ENCODE measurements around the gene CDK7.

The CDK7 gene

DNA sequence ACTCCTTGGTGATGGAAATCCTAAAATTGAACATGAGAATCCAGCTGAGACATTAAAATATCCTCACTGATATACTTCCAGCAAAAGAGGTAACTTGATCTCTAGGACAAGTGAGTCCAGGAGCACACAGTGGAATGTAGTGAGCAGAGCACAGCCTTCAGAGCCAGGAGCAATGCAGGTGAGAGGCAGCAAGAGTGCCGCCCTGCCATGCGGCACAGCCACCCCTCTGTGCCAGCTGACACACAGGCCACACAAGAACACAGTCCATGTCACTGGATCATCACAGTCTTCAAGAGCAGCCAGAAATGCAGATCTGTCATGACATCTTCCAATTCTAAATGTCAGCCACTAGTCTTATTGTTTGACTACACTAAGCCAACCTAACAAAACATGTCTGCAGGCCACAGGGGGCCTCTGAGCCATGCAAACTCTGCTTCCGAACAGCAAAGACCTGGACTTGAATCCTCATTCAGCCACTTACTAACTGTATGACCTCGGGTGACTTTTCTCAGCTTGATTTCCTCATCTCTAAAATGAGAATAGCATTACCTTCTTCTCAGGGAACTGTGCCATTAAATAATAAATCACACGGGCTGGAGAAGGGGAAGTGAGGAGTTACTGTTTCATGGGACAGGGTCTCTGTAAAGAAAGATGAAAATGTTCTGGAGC is 50.9 kb downstream of the CDK7 start:
- Mint-ChIP-seq H3K27me3 (no peaks in the 10 kb centered on the region), H3K4me1 (ENCODE audit: low read depth in 2 of 2) (no peaks in the 10 kb centered on the region), H3K36me3 (ENCODE audit: insufficient read depth) (peaks cover 10% of the 10 kb centered on the region), H3K9me3 (no peaks in the 10 kb centered on the region), H3K4me3 (no peak overlapping the region), H3K27ac (no peak overlapping the region)
- DNase-seq = no peak
- ATAC-seq (replicated peaks) = no peak

DNA sequence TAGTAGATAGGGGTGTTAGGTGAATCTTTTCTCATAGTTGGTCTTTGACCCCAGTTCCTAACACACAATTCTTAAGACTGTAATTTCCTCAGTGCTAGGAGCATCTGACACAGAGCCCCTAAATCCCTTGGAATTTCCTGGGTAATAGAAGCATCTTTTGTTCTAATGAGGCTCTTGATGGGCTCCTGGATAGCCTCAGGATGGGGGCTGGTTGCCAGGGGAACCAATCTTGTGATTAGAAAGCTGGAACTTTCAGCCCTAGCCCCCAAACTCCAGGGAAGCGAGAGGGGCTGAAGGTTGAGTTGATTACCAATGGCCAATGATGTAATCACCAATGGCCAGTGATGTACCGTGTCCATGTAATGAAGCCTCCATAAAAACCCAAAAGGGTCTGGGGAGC is 53.4 kb downstream of the CDK7 start:
- Mint-ChIP-seq H3K9me3 (no peaks in the 10 kb centered on the region), H3K27ac (no peak overlapping the region), H3K36me3 (ENCODE audit: insufficient read depth) (peaks cover 6% of the 10 kb centered on the region), H3K4me1 (ENCODE audit: low read depth in 2 of 2) (no peaks in the 10 kb centered on the region), H3K27me3 (no peaks in the 10 kb centered on the region), H3K4me3 (no peak overlapping the region)
- DNase-seq = no peak
- no peak for ATAC-seq (replicated peaks)

DNA sequence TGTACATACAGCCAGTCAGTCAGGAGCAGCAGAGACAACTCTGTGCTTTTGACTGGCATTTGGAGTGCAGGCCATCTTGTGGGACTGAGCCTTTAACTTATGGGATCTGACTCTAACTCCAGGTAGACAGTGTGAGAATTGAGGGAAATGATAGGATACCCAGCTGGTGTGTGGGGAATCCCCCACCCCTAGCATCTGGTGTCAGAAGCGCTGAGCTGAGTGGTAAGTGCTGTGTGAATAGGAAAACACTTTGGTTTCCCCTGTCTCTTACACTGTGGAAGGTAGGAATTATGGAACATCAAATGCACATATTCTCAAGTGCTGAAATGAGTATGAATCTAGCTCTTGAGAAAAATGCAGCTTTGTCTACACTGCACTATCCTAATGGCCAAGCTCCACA is 54.0 kb downstream of the CDK7 start:
- DNase-seq = no peak
- Mint-ChIP-seq H3K27me3 (no peaks in the 10 kb centered on the region), H3K36me3 (ENCODE audit: insufficient read depth) (peaks cover 5% of the 10 kb centered on the region), H3K27ac (no peak overlapping the region), H3K4me3 (no peak overlapping the region), H3K9me3 (no peaks in the 10 kb centered on the region), H3K4me1 (ENCODE audit: low read depth in 2 of 2) (no peaks in the 10 kb centered on the region)
- ATAC-seq (replicated peaks) = no peak

DNA sequence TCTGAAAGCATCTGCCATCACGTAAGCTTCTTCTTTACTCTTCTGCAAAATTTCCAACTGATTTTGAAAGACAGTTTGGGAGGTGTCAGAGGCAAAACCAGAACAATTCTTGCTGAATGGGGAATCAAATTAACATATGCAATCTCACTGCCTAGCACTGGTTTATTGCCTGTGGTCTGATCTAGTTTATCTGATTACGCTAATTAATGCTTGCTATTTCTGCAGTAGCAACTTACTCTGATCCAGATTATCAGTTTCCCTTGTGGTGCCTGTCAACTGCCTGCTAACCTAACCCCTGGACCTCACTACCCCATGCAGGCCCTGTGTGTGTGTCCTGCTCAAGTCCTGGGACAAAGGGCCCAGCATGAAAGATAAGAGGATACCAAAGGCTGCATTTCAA is 57.6 kb downstream of the CDK7 start:
- H3K9me3 Mint-ChIP-seq = no peaks in the 10 kb centered on the region
- no peak for DNase-seq
- no peaks in the 10 kb centered on the region for H3K4me1 Mint-ChIP-seq (ENCODE audit: low read depth in 2 of 2)
- no peak overlapping the region for H3K27ac Mint-ChIP-seq
- peaks cover 5% of the 10 kb centered on the region for H3K36me3 Mint-ChIP-seq (ENCODE audit: insufficient read depth)
- H3K4me3 Mint-ChIP-seq = no peak overlapping the region
- no peaks in the 10 kb centered on the region for H3K27me3 Mint-ChIP-seq
- ATAC-seq (replicated peaks) = no peak

DNA sequence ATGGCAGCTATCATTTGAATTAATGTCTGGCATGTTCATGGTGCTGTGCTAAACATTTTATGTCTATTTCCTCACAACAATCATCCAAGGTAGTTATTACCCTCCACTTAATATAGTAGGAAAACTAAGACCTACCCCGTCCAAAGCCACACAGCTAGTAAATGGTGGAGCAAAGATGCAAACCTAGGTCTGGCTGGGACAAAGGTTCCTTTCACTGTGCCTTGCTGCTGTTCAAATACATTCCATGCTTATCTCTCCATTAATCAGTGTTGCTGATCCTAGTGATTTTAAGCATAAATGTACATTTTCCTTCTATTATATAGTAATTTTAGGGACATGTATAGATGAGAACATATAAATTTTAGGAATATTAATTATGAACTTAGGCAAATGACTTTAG is 59.2 kb downstream of the CDK7 start:
- Mint-ChIP-seq H3K27ac (no peak overlapping the region), H3K27me3 (no peaks in the 10 kb centered on the region), H3K9me3 (no peaks in the 10 kb centered on the region), H3K4me1 (ENCODE audit: low read depth in 2 of 2) (no peaks in the 10 kb centered on the region), H3K4me3 (no peak overlapping the region), H3K36me3 (ENCODE audit: insufficient read depth) (peaks cover 8% of the 10 kb centered on the region)
- DNase-seq (no peak), ATAC-seq (replicated peaks) (no peak)

DNA sequence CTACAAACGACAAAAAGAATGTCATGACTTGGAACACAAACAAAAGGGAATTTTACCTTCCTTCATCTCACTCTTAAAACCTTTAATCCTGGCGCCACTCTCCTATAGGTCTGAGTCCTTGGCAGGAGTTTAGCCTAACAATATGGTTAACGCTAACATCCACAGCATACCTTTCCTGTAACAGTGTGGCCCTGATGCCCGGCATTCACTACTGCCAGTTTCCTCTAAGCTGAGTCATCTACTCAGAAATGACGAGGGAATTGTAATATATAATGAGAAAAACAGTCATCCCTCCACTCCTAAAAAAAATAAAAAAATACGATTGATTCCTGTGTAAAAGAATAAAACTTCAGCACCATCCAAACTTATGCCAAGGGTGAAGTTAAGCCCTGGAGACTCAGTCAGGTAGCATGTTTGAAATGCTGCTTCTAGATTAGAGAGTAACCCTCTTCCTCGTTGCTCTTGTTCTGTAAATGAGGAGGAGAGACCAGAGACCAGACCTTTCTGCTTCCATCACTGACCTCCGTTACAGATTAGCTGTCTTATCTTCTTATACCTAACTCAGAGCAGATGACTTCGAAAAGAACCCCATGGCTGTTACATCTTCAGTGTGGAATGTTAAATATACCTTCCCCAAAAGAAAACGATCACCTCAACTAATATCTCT is 60.5 kb downstream of the CDK7 start:
- Mint-ChIP-seq H3K27ac (no peak overlapping the region), H3K27me3 (no peaks in the 10 kb centered on the region), H3K4me1 (ENCODE audit: low read depth in 2 of 2) (no peaks in the 10 kb centered on the region), H3K4me3 (no peak overlapping the region), H3K36me3 (ENCODE audit: insufficient read depth) (peaks cover 8% of the 10 kb centered on the region), H3K9me3 (no peaks in the 10 kb centered on the region)
- ATAC-seq (replicated peaks) = no peak
- no peak for DNase-seq

DNA sequence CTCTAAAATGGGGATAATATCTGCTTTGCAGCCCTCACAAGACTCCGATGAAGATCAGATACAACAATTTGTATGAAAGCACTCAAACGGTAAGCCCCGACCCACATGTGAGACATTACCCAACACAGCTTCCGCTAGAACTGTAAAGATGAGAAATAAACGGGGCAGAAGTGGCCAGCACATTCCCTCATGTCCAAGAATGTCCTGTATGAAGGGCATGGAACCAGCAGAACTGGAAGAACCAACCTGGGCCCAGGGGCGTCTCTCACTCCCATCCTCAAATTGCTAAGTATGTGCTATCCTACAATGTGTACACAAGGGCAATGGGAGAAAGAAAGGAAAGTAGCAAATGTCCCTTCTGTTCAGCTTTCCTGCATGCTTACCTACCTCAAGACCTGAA is 64.9 kb downstream of the CDK7 start:
- no peaks in the 10 kb centered on the region for H3K9me3 Mint-ChIP-seq
- H3K27ac Mint-ChIP-seq = no peak overlapping the region
- ATAC-seq (replicated peaks) (no peak), DNase-seq (no peak)
- H3K4me3 Mint-ChIP-seq = no peak overlapping the region
- H3K36me3 Mint-ChIP-seq (ENCODE audit: insufficient read depth) = peaks cover 11% of the 10 kb centered on the region
- no peaks in the 10 kb centered on the region for H3K4me1 Mint-ChIP-seq (ENCODE audit: low read depth in 2 of 2)
- no peaks in the 10 kb centered on the region for H3K27me3 Mint-ChIP-seq

DNA sequence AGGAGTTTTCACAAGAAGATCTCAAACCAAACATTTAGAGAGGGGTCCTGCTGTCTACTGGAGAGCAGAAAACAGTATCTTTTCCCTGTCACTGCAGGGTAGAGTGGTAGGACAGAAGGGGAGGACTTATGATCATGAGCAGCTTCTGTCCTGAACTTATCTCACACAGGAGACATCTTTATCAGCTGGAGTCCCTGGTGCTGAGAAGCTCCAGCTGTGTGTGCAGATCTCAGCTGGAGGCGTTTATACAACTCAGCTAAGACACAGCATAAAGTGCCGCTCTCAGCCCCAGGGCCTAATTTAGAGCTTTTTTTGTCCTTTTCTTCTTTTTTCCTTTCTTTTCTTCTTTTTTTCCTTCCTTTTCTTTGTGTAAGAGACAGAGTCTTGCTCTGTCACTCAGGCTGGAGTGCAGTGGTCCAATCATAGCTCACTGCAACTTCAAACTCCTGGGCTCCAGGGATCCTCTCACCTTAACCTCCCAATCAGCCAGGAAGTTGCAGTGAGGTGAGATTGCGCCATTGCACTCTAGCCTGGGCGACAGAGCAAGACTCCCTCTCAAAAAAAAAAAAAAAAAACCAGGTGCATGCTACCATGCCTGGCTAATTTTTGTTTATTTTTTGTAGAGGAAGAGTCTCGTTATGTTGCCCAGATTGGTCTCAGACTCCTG is 66.0 kb downstream of the CDK7 start:
- Mint-ChIP-seq H3K36me3 (ENCODE audit: insufficient read depth) (peaks cover 11% of the 10 kb centered on the region), H3K27me3 (no peaks in the 10 kb centered on the region), H3K9me3 (no peaks in the 10 kb centered on the region), H3K4me3 (no peak overlapping the region), H3K4me1 (ENCODE audit: low read depth in 2 of 2) (no peaks in the 10 kb centered on the region), H3K27ac (no peak overlapping the region)
- ATAC-seq (replicated peaks) (no peak), DNase-seq (no peak)

DNA sequence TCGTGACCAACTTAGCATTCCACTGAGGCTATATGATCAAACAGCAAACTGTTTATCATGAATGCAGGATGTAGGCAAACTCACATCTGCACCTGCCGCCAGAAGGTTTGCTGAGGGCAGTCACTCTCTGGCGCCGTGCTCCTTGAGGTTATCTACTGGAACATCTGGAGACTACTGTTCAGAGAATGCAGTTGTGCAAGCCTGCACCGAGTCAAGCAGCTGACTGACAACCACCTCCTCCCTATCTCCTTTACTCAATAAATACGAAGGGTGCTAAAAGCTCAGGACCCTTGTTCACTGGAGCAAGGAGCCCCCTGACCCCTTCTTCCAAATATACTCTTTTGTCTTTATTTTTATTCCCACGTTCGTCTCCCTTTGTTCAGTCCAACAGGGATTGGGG is 70.8 kb downstream of the CDK7 start:
- no peaks in the 10 kb centered on the region for H3K27me3 Mint-ChIP-seq
- peaks cover 10% of the 10 kb centered on the region for H3K36me3 Mint-ChIP-seq (ENCODE audit: insufficient read depth)
- H3K4me3 Mint-ChIP-seq = no peak overlapping the region
- no peak for DNase-seq
- no peak overlapping the region for H3K27ac Mint-ChIP-seq
- H3K4me1 Mint-ChIP-seq (ENCODE audit: low read depth in 2 of 2) = no peaks in the 10 kb centered on the region
- no peaks in the 10 kb centered on the region for H3K9me3 Mint-ChIP-seq
- ATAC-seq (replicated peaks) = no peak

DNA sequence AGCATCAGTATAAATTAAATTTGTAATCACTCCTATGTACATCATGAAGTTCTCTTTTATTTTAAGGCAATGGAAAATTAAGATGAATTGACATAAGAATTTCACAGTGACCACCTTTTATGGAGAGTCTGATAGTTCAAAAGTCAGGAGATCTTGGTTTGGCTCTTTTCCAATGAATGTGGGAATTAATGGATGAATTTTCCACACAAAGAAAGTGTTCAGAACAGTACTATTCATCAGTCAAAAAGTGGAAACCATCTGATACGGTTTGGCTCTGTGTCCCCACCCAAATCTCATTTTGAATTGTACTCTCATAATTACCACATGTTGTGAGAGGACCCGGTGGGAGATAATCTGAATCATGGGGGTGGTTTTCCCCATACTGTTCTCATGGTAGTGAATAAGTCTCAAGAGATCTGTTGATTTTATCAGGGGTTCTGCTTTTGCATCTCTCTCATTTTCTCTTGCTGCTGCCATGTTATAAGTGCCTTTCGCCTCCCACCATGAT is 73.4 kb downstream of the CDK7 start:
- Mint-ChIP-seq H3K36me3 (ENCODE audit: insufficient read depth) (peaks cover 10% of the 10 kb centered on the region), H3K4me3 (no peak overlapping the region), H3K9me3 (no peaks in the 10 kb centered on the region), H3K27ac (no peak overlapping the region), H3K4me1 (ENCODE audit: low read depth in 2 of 2) (no peaks in the 10 kb centered on the region), H3K27me3 (no peaks in the 10 kb centered on the region)
- ATAC-seq (replicated peaks) = no peak
- no peak for DNase-seq

DNA sequence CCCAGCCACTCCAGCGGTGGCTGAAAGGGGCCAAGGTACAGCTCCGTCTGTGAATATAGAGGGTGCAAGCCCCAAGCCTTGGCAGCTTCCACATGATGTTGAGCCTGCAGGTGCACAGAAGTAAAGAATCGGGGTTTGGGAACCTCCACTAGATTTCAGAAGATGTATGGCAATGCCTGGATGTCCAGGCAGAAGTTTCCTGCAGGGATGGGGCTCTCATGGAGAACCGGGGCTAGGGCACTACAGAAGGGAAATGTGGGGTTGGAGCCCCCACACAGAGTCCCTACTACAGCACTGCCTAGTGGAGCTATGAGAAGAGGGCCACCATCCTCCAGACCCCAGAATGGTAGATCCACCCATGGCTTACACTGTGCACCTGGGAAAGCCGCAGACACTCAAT is 74.7 kb downstream of the CDK7 start:
- Mint-ChIP-seq H3K4me3 (no peak overlapping the region), H3K27ac (no peak overlapping the region), H3K27me3 (no peaks in the 10 kb centered on the region), H3K9me3 (no peaks in the 10 kb centered on the region), H3K36me3 (ENCODE audit: insufficient read depth) (peaks cover 12% of the 10 kb centered on the region), H3K4me1 (ENCODE audit: low read depth in 2 of 2) (no peaks in the 10 kb centered on the region)
- ATAC-seq (replicated peaks) (no peak), DNase-seq (no peak)

DNA sequence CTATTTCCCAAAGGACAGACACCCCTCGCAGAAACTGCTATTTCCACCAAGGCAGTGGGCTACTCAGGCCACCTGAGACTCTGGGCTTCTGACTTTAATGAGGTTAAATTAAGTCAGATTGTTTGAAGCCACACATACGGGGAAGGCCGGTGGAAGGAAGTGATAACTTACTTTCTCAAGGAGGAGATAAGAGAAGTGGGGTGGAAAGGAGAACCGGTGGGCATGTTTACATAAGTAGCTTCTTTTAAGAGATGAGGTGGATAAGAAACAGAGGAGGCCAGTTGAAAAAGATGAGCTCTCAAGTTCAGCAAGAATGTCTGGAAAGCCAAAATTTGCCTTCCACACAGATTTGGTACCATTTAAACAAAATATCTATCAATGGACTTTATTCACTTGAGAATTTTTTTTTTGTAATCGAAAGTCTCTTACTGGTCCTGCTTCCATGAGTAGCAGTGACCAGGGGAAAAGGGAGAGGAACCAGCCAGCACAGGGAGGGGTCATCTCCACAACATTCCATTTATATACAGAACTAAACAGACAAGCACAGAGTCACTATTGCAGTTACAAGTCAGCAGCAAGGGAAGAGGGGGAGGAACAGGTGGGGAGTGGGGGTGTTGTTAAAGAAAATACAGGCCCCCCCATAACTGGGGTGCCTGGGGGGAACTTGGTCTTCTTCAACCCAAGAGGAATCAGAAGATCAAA is 77.9 kb downstream of the CDK7 start:
- Mint-ChIP-seq H3K4me3 (no peak overlapping the region), H3K9me3 (no peaks in the 10 kb centered on the region), H3K27me3 (no peaks in the 10 kb centered on the region), H3K27ac (peak overlapping the region in 1 of 2 donors; percentile 27), H3K4me1 (ENCODE audit: low read depth in 2 of 2) (no peaks in the 10 kb centered on the region), H3K36me3 (ENCODE audit: insufficient read depth) (peaks cover 13% of the 10 kb centered on the region)
- no peak for DNase-seq
- ATAC-seq (replicated peaks) = no peak

DNA sequence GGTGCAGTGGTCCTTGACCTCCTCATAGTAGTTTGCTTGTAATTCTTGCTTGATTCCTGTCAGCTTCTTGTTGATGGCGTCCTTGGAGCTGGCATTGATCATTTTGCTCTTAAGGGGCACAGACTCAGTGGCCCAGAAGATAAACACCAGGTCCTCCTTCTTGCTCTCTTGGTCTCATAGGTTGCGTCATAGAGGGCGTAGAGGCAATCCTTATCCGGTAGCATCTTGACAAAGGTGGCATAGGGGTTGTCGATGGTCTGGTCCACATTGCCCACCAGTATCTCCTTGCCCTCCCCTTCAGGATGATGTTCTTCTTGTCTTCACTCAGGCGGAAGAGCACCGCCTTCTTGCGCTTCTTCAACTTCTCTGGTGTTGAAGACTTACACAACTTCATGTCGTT is 78.7 kb downstream of the CDK7 start:
- Mint-ChIP-seq H3K36me3 (ENCODE audit: insufficient read depth) (peaks cover 16% of the 10 kb centered on the region), H3K27me3 (no peaks in the 10 kb centered on the region), H3K9me3 (no peaks in the 10 kb centered on the region), H3K4me1 (ENCODE audit: low read depth in 2 of 2) (no peaks in the 10 kb centered on the region), H3K4me3 (no peak overlapping the region), H3K27ac (peak overlapping the region in 1 of 2 donors; percentile 27)
- no peak for DNase-seq
- no peak for ATAC-seq (replicated peaks)

Data from effector memory CD8-positive, alpha-beta T cell (primary cell).